Adrenal gland (tissue), 12 donors: ENCODE measurements around the gene NUMA1. TPM values are rescaled to one million over a fixed set of nuclear protein-coding genes. Genes with fewer than 3 reads are reported as not detected.

Experiments
- DNase-seq, 7 donors: peaks; one replicate each; pipeline ENCODE4 v3.0.0-alpha.2; 2019 to 2020
- H3K27ac ChIP-seq, 5 donors: fragments of 200-600 bp; sonication (generic) in 4 of 5; 1 replicate in 3 of 5; 2 replicates in 2 of 5; pipeline versions ENCODE4 v1.5.1 to v1.8.0; 2016 to 2020; ENCODE audit warnings: mild to moderate bottlenecking in 1 of 5
- H3K27me3 ChIP-seq: fragments of 200-600 bp; 2 replicates; pipeline ENCODE4 v1.8.0; 2021
- H3K36me3 ChIP-seq, 2 donors: fragments of 200-600 bp; replicated peaks in 1 of 2; 1 replicate in 1 of 2; 2 replicates in 1 of 2; pipeline versions ENCODE4 v1.5.1 to v1.8.0; 2018 to 2022
- H3K4me1 ChIP-seq, 2 donors: fragments of 200-600 bp; replicated peaks in 1 of 2; 1 replicate in 1 of 2; 2 replicates in 1 of 2; pipeline versions ENCODE4 v1.5.1 to v1.8.0; 2018 to 2021
- H3K4me3 ChIP-seq, 4 donors: fragments of 200-600 bp; sonication (generic) in 3 of 4; one replicate each; pipeline ENCODE4 v1.5.1; 2016 to 2018
- H3K9me3 ChIP-seq, 3 donors: fragments of 200-600 bp; sonication (generic) in 1 of 3; replicated peaks in 1 of 3; 1 replicate in 2 of 3; 2 replicates in 1 of 3; pipeline versions ENCODE4 v1.5.1 to v1.8.0; 2016 to 2021
- POLR2A ChIP-seq, 2 donors: fragments of 450-650 bp; IDR thresholded peaks; one replicate each; pipeline ENCODE4 v1.6.1; 2017; ENCODE audit warnings: antibody characterized with exemption in 2 of 2, mild to moderate bottlenecking in 2 of 2, moderate library complexity in 1 of 2
- WGBS, 4 donors: extraction: QIAGEN DNeasy Blood & Tissue Kit in 2 of 4; methylation state at CpG; one replicate each; pipeline versions ENCODE4 v1.1.5 to v1.1.7; 2013 to 2017; 5-methylcytosine and 5-hydroxymethylcytosine counted together
- intact Hi-C, 2 donors: fragments of 100-400 bp; cut with DNase I; formaldehyde crosslinking; loops; one replicate each; pipeline versions ENCODE4 v1.14.1 to v1.15.0; 2022 to 2023
- polyA plus RNA-seq, 3 donors: library from polyadenylated mRNA; stranded (reverse); fragments of 200-250 nt in 2 of 3; fragments of 350-450 nt in 1 of 3; fragmentation: Illumina TruSeq in 1 of 3; extraction: RNeasy Lipid Tissue Mini Kit (QIAGEN cat#74804) in 1 of 3; gene quantifications; one replicate each; pipeline ENCODE4 v1.2.3, GENCODE V29; 2013 to 2014
- total RNA-seq, 9 donors: library from RNA; depleted of rRNA in 4 of 9; stranded (reverse); fragments of >200 nt in 4 of 9; fragments of 120-200 nt in 1 of 9; fragmentation: NEBNext Ultra II Directional in 1 of 9; extraction: Animal tissue kit (Norgen Biotek cat#: 25700) in 1 of 9; gene quantifications; one replicate each; pipeline versions ENCODE4 v1.1.0 to v1.2.4, GENCODE V29; 2013 to 2023
- TF ChIP-seq, protein P1 (sequence below), 6 experiments: fragments of 450-650 bp in 4 of 6; fragments of 200-600 bp in 2 of 6; sonication (generic) in 1 of 6; IDR thresholded peaks; 1 replicate in 5 of 6; 2 replicates in 1 of 6; pipeline versions ENCODE4 v1.5.1 to v1.8.0; 2016 to 2021; ENCODE audit warnings: antibody characterized with exemption in 6 of 6, mild to moderate bottlenecking in 2 of 6, moderate library complexity in 1 of 6
- donor health status: healthy with polysubstance abuse.
- donor health status: Bipolar disorder and iron deficiency.
- donor health status: DM: yes; HTN: yes; CAD: no.
- donor health status: DM: no; HTN: no; CAD: no.
- donor health status: DM: no; HTN: no; CAD: no.
- donor health status: DM: yes; HTN: yes; CAD: no.

Gene NUMA1
- total and polyA plus RNA-seq, 12 donors = 86.7 to 677 (median 274) TPM

DNA sequence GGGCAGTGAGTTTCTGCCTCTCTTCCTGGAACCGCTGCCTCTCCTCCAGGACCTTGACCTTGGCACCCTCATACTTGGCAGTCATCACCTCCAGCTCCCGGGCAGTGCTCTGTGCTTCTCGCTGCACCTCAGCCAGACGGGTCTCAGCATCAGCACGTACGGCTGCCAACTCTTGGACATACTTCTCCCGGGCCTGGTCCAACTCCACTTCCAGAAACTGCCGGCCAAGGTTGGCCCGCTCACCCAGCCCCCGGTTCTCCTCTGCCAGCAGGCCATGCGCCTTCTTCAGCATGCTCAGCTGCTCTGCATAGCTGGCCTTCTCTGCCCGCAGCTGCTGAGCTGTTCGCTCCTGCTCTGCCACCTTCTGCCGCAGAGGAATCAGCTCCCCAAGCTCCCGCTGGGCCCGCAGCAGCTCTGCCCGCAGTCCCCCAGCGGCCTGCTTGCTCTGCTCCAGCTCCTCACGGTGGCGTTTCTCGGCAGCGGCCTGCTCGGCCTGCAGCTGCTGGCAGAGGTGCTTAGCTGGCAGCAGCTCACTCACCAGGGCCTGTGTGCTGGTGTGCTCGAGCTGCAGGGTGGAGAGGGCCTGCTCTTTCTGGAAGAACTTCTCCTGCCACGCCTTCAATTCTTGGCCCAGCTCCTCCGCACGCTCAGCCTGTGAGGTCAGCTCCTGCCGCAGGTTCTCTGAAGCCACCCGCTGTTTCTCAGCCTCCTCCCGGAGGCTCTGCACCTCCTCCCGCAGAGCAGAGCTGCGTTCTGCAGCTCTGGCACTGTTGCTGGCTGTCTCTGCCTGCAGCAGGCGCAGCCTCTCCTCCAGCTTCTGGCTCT is 67.2 kb downstream of the NUMA1 start:
- intact Hi-C loops = loop anchor here in 1 of 2 donors (10.0 kb wide), 1 partner anchor 222 kb away; no protein-coding TSS in a partner anchor
- 35 to 56% (median 43%) methylated on average over 19 to 33 of the region's 33 CpGs for WGBS, 4 donors
- peaks cover 0 to 100% of the 10 kb centered on the region in 2 donors for H3K36me3 ChIP-seq

DNA sequence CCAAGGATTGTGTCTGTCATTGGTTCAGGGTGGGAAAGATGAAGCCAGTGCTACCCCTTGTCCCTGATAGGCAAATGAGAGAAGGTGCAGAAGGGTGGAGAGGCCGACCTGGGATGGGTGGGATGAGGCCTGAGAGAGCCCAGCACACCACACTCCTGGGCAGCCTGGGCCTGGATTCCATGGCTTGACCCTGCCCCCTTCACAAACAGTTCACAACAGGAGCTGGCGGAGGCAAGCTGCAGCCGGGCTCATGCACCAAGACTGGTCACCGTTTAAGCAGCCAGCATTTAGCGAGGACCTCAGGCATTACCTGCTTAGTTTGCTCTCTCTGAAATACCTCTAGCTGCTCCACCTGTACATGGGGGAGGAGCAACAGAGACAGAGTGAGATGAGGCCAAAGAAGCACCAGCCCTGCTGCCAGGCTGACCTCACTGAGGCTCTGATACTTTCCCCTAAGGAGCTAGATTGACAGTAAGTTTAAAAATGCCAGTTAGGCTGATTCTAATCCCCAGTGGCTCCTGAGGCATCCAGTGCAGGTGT is 68.2 kb downstream of the NUMA1 start:
- no peaks in the 10 kb centered on the region for H3K27me3 ChIP-seq
- peaks cover 0 to 100% of the 10 kb centered on the region in 2 donors for H3K36me3 ChIP-seq
- WGBS, 4 donors = 67 to 81% (median 75%) methylated on average over 1 to 5 of the region's 5 CpGs
- no peak overlapping the region for H3K4me3 ChIP-seq
- H3K4me1 ChIP-seq = peaks cover 21% of the 10 kb centered on the region in 2 donors
- H3K9me3 ChIP-seq = no peaks in the 10 kb centered on the region
- intact Hi-C loops = loop anchor here in 1 of 2 donors (10.0 kb wide), 1 partner anchor 223 kb away; no protein-coding TSS in a partner anchor
- DNase-seq = peak in 1 of 7 donors; percentile 51
- peak overlapping the region in 3 of 5 donors; percentile 31 to 75 (median 58) for H3K27ac ChIP-seq
- TF ChIP-seq, protein P1, sequence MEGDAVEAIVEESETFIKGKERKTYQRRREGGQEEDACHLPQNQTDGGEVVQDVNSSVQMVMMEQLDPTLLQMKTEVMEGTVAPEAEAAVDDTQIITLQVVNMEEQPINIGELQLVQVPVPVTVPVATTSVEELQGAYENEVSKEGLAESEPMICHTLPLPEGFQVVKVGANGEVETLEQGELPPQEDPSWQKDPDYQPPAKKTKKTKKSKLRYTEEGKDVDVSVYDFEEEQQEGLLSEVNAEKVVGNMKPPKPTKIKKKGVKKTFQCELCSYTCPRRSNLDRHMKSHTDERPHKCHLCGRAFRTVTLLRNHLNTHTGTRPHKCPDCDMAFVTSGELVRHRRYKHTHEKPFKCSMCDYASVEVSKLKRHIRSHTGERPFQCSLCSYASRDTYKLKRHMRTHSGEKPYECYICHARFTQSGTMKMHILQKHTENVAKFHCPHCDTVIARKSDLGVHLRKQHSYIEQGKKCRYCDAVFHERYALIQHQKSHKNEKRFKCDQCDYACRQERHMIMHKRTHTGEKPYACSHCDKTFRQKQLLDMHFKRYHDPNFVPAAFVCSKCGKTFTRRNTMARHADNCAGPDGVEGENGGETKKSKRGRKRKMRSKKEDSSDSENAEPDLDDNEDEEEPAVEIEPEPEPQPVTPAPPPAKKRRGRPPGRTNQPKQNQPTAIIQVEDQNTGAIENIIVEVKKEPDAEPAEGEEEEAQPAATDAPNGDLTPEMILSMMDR (IDR thresholded peaks at IDR 0.05) = no peak
- no peak for TF ChIP-seq POLR2A (IDR thresholded peaks at IDR 0.05)

More for the DNA sequence above, 67.2 kb downstream of the NUMA1 start:
- Histone ChIP-seq H3K4me1 (peaks cover 21% of the 10 kb centered on the region in 2 donors), H3K4me3 (no peak overlapping the region), H3K27ac (peak overlapping the region in 4 of 5 donors; percentile 21 to 75 (median 52)), H3K9me3 (no peaks in the 10 kb centered on the region), H3K27me3 (no peaks in the 10 kb centered on the region)
- peak; percentile 62 to 85 (median 82) for DNase-seq
- TF ChIP-seq POLR2A (IDR thresholded peaks at IDR 0.05) = peak in 1 of 2 donors; percentile 14
- TF ChIP-seq, protein P1 (IDR thresholded peaks at IDR 0.05) = peak in 3 of 6 experiments; percentile 10 to 19 (median 18)

DNA sequence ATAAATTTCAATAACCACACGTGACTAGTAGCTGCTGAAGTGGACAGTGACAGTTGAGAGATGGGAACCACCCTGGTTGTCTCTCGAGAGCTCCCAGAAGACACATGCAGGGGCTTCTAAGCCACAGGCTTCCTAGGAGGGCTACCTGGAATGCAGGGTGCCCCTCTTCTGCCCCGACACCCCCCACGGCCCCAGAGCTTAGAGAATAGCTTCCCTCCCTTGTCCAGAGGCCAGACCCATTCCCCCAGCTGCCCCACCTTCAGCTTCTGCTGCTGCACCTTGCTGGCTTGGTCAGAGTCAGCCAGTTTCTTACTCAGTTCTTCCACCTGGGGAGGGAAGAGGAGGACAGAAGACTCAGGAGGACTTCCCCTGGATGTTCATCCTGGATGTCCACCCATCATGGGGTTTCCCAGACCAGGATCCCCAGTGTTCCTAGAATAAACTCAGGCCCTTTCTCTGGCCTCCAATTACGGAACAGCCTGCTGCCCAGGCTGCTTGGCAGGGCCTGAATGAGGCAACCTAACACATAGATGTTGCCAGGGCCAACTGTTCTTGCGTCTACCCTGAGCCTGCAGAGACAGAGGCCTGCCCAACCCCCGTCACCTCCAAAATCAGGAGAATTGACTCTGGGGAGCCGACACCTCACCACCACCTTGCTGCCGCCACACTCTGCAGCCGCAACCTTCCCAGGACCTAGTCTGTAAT is 69.7 kb downstream of the NUMA1 start:
- WGBS, 4 donors = 77 to 82% (median 79%) methylated on average over 10 of the region's 10 CpGs

More for the DNA sequence above, 69.7 kb downstream of the NUMA1 start:
- peak in 3 of 7 donors; percentile 27 to 67 (median 34) for DNase-seq
- Histone ChIP-seq H3K4me1 (peaks cover 21% of the 10 kb centered on the region in 2 donors), H3K27ac (peak overlapping the region in 2 of 5 donors; percentile 12 to 58), H3K27me3 (no peaks in the 10 kb centered on the region), H3K9me3 (no peaks in the 10 kb centered on the region), H3K4me3 (no peak overlapping the region), H3K36me3 (peaks cover 0 to 100% of the 10 kb centered on the region in 2 donors)
- intact Hi-C loops = loop anchor here in 1 of 2 donors (10.0 kb wide), 1 partner anchor 224 kb away; no protein-coding TSS in a partner anchor
- TF ChIP-seq POLR2A (IDR thresholded peaks at IDR 0.05) = no peak
- TF ChIP-seq, protein P1 (IDR thresholded peaks at IDR 0.05) = no peak
